ENCODE measurements around the gene CATSPERB.

CATSPERB gene

DNA sequence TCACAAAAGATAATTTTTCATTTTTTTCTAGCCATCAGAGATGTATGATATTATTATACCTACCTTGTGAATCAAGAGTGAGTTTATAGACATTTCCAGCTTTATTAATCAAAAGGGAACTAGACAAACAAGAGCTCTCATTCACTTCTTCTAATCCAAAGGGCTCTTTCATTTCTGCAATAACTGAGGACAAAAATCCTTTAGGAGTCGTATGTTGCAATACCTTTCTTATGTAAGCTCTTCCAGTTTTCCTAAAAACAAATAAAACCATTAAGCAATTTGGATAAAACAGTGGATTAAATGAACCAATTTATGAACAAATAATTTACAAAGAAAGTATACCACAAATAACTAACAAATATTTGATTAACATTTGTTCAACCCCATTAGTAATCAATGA is 107.1 kb downstream of the CATSPERB start:
- Histone ChIP-seq H2AFZ (ENCODE audit: low read length) (no peak overlapping the region), H3K4me3 (ENCODE audit: low read length, poor library complexity, severe bottlenecking) (no peak overlapping the region), H3K27me3 (ENCODE audit: insufficient read depth, low read length, poor library complexity, severe bottlenecking) (no peaks in the 10 kb centered on the region), H3F3A (ENCODE audit: low read depth) (no peaks in the 10 kb centered on the region), H3K9ac (ENCODE audit: low read depth, low read length, poor library complexity, severe bottlenecking) (no peak overlapping the region), H3K79me2 (ENCODE audit: insufficient read depth, low read length) (no peaks in the 10 kb centered on the region), H3K9me2 (replicated peaks; ENCODE audit: low read depth, low read length) (no peaks in the 10 kb centered on the region), H3K36me3 (ENCODE audit: insufficient read depth, low read length) (no peaks in the 10 kb centered on the region), H3K9me3 (ENCODE audit: insufficient read depth, low read depth, low read length) (no peaks in the 10 kb centered on the region), H4K20me1 (ENCODE audit: insufficient read depth, low read length, poor library complexity, severe bottlenecking) (no peaks in the 10 kb centered on the region), H3K4me2 (ENCODE audit: low read depth, low read length, poor library complexity, severe bottlenecking) (no peak overlapping the region), H3K4me1 (ENCODE audit: insufficient read depth, low read length, poor library complexity, severe bottlenecking) (no peaks in the 10 kb centered on the region)
- TF ChIP-seq EZH2phosphoT487 (IDR thresholded peaks at IDR 0.05; ENCODE audit: borderline replicate concordance): no peak
- TF ChIP-seq, protein P1, sequence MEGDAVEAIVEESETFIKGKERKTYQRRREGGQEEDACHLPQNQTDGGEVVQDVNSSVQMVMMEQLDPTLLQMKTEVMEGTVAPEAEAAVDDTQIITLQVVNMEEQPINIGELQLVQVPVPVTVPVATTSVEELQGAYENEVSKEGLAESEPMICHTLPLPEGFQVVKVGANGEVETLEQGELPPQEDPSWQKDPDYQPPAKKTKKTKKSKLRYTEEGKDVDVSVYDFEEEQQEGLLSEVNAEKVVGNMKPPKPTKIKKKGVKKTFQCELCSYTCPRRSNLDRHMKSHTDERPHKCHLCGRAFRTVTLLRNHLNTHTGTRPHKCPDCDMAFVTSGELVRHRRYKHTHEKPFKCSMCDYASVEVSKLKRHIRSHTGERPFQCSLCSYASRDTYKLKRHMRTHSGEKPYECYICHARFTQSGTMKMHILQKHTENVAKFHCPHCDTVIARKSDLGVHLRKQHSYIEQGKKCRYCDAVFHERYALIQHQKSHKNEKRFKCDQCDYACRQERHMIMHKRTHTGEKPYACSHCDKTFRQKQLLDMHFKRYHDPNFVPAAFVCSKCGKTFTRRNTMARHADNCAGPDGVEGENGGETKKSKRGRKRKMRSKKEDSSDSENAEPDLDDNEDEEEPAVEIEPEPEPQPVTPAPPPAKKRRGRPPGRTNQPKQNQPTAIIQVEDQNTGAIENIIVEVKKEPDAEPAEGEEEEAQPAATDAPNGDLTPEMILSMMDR (conservative IDR thresholded peaks at IDR 0.05; ENCODE audit: low read length): no peak

DNA sequence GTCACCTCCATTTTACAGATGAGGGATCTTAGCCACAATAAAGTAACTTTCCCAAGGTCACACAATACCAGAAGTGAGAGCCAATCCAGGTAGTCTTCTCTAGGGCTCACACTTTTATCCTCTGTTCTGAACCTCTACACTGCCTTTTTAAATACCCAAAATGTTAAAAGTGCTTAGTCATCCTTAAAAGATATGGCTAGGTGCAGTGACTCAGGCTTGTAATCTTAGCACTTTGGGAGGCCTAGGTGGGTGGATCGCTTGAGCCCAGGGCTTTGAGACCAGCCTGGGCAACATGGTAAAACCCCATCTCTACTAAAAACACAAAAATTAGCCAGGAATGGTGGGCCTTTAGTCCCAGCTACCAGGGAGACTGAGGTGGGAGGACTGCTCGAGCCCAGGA is 117.7 kb downstream of the CATSPERB start:
- H3K79me2 ChIP-seq (ENCODE audit: insufficient read depth, low read length): no peaks in the 10 kb centered on the region
- no peak overlapping the region for H3K4me2 ChIP-seq (ENCODE audit: low read depth, low read length, poor library complexity, severe bottlenecking)
- no peaks in the 10 kb centered on the region for H3F3A ChIP-seq (ENCODE audit: low read depth)
- H3K9me2 ChIP-seq (replicated peaks; ENCODE audit: low read depth, low read length): no peaks in the 10 kb centered on the region
- H3K4me3 ChIP-seq (ENCODE audit: low read length, poor library complexity, severe bottlenecking): no peak overlapping the region
- H4K20me1 ChIP-seq (ENCODE audit: insufficient read depth, low read length, poor library complexity, severe bottlenecking): no peaks in the 10 kb centered on the region
- no peaks in the 10 kb centered on the region for H3K4me1 ChIP-seq (ENCODE audit: insufficient read depth, low read length, poor library complexity, severe bottlenecking)
- no peaks in the 10 kb centered on the region for H3K27me3 ChIP-seq (ENCODE audit: insufficient read depth, low read length, poor library complexity, severe bottlenecking)
- no peaks in the 10 kb centered on the region for H3K36me3 ChIP-seq (ENCODE audit: insufficient read depth, low read length)
- no peaks in the 10 kb centered on the region for H3K9me3 ChIP-seq (ENCODE audit: insufficient read depth, low read depth, low read length)
- H2AFZ ChIP-seq (ENCODE audit: low read length): no peak overlapping the region
- TF ChIP-seq, protein P1 (conservative IDR thresholded peaks at IDR 0.05; ENCODE audit: low read length): no peak
- TF ChIP-seq EZH2phosphoT487 (IDR thresholded peaks at IDR 0.05; ENCODE audit: borderline replicate concordance): no peak
- H3K9ac ChIP-seq (ENCODE audit: low read depth, low read length, poor library complexity, severe bottlenecking): no peak overlapping the region

DNA sequence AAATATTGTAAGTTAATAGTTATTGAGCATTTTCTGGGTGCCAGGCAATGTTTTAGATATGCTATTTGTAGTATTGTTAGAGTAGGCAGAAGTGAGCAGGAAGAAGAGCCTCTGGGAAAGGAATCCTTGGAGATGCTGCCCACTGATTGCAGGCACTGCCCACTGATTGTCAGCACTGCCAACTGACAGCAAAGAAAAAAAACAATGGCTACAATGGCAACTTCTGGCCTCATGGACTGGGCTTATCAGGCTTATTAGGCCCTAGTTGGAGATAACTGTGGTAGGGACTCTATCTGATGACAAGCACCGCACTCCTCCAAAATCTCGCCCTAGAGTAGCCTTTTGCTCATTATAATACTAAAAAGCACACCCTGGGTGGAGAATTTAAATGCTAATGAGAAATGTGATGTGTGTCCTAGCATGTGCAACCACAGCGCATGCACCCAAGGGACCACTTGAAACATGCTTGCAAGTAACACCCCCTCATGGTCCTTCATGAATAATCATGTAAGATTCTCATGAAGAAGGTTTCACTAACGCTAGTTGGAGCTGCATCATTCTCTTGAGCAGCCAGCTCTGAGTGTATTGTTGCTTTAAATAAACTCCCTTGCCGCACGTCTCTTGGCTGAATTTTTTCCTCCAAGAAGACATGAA is 118.3 kb downstream of the CATSPERB start:
- Histone ChIP-seq H3K9me2 (replicated peaks; ENCODE audit: low read depth, low read length) (no peaks in the 10 kb centered on the region), H3K79me2 (ENCODE audit: insufficient read depth, low read length) (no peaks in the 10 kb centered on the region), H3K4me1 (ENCODE audit: insufficient read depth, low read length, poor library complexity, severe bottlenecking) (no peaks in the 10 kb centered on the region), H2AFZ (ENCODE audit: low read length) (no peak overlapping the region), H3K9me3 (ENCODE audit: insufficient read depth, low read depth, low read length) (no peaks in the 10 kb centered on the region), H3K27me3 (ENCODE audit: insufficient read depth, low read length, poor library complexity, severe bottlenecking) (no peaks in the 10 kb centered on the region), H4K20me1 (ENCODE audit: insufficient read depth, low read length, poor library complexity, severe bottlenecking) (no peaks in the 10 kb centered on the region), H3F3A (ENCODE audit: low read depth) (no peaks in the 10 kb centered on the region), H3K4me3 (ENCODE audit: low read length, poor library complexity, severe bottlenecking) (no peak overlapping the region), H3K9ac (ENCODE audit: low read depth, low read length, poor library complexity, severe bottlenecking) (no peak overlapping the region), H3K4me2 (ENCODE audit: low read depth, low read length, poor library complexity, severe bottlenecking) (no peak overlapping the region), H3K36me3 (ENCODE audit: insufficient read depth, low read length) (no peaks in the 10 kb centered on the region)
- TF ChIP-seq EZH2phosphoT487 (IDR thresholded peaks at IDR 0.05; ENCODE audit: borderline replicate concordance): no peak
- TF ChIP-seq, protein P1 (conservative IDR thresholded peaks at IDR 0.05; ENCODE audit: low read length): no peak
